Stimulated activated CD4-positive, alpha-beta T cell treated with anti-CD3 and anti-CD28 coated beads, Interleukin-1b, Interleukin-23, amount 100 ng/mL, for 24 hours (primary cell): ENCODE measurements around the gene LRRC27.

ENCODE experiments used
- DNase-seq, 4 experiments: peaks; one replicate each; pipeline ENCODE4 v3.0.0-alpha.2; 2020; ENCODE audit warnings: low read depth in 4 of 4, low spot score in 1 of 4

LRRC27 gene

DNA sequence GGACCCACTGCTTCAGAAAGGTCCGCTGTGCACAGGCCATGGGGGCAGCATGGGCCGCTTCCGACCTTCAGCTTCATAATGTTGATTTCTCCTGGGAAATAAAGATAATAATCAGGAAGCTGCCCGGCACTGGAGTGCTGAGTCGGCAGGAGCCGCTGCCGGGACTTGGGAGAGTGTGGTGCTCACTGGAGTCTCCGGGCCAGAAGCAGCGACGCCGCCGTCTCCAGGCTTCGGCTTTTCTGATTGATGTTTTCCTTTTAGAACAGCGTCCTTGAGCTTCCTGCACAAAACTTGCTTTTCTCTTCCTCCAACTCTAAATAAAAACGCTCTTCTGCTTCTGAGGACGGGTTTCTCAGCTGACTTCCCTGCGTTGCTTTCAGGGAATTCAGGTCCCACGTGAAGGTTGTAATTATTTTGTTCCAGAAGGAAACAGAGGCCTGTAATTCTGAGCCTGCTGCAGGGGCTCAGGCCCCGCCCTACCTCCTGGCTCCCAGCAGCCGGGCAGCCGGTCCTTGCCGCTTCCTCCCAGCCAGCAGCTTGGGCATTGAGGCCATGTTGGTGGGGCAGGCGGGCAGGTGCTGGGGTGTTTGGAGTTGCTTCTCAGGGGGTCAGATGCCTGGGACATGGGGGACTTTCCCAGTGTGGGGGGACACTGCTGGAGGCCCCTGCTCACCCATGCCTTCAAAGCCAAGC, 79.7 kb downstream of the LRRC27 start:
- no peak for DNase-seq

DNA sequence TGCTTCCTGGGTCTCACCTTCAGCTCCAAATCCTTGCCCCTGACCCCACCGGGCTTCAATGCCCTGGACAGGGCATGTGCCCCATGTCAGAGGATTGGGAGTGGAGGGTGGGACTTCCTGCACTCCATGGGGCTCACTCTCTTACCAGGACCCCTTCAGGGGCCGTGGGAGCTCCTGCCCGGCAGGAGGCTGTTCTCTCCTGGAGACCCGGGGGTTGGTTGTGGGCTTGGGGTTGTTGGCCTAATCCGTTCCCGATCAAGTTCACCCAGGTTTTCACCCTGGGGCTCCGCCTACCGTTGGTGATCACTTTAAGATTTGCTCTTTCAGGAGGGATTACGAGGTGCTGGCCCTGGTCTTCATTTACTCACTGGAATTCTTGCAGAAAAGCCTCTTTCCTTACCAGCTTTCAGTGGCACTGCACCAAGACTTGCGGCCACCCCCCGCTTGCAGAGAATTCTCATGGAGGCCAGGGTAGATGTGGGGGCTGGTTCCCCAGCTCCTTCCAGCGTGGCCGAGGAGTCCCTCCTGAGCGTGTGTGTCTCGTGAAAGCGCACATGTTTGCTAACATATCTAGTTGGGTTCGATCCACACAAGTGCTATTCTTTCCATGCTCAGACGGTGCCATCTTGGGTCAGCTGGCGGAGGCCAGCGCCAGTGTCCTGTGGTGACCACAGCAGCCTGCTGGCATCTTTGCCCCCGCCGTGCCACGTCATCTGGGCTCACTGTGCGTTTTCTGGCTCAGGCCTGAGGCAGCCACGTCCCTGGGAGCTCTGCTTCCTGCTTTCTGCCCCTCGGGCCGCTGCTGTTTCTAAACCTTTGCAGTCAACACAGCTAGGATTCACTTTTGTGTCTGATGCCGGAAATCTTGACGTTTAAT, 80.6 kb downstream of the LRRC27 start:
- no peak for DNase-seq

DNA sequence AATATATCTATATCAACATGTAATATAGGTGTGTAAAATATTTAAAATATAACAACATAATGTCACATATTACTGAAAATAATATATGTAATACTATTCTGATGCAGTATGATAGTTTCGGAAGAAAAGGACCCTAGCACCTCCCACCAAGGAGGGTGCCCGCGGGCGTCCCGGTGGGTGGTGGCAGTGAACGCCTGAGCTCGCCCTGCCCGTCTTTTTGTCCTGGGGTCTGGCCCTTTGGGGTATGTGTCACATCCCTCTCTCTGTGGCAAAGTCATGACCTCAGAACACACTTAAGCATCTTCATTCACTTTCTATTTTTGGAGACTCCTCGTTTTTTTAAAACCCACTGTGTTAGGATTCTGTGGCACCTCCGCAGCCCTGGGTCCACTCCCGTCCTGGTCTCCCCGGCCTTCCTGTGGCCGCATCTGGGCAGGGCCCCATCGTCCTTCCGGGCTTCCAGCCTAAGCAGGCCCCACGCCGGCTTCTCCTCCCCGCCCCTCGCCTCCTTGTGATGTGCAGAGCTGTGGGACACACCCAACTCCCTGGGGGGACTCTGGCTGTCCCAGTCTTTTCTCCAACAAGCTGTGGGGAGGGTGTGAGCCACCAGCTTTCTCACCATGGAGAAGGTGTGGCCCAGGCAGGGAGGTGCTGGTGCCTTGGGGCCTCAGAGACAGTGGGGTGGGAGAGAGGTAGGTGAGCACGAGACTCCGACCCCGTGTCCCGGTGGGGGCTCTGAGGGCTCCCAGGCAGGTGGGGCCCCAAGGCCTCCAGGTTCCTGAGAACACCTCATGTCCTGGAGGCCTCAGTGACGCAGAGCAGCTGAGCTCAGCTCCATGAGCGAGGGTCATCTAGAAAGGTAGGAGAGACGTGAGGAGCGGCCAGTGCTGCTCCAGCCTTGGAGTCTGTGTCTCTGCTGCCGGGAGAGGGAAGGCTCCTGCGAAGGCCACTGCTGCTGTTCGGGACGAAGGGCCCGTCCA, 81.5 kb downstream of the LRRC27 start:
- no peak for DNase-seq

DNA sequence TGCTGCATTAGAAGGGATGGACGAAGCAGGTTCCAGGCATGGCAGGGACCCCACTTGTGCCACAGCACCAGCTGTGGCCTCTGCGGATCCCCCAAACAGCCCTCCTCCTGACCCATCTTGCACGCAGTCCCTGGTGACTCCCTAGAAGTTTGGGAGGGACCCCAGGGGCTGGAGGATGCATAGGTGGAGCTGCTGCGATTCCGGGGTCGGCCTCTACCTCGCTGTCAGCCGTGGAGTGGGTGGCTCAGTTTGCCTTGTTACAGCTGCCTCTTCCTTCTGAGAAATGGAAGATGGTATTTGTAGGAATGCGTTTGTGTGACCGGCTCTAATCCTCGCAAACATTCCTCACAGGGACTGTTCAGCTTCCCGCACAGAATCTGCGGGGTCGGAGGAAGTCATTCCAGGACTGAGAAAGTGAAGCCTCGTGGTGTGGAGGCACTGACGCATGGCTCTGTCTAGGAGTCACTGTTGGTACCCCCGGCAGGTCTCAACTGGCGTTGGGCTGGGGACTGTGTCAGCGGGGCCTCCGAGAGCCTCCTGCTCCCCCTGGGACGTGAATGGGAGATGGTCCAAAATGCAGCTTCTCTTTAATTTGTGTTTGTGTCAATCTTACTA, 82.5 kb downstream of the LRRC27 start:
- DNase-seq: no peak

DNA sequence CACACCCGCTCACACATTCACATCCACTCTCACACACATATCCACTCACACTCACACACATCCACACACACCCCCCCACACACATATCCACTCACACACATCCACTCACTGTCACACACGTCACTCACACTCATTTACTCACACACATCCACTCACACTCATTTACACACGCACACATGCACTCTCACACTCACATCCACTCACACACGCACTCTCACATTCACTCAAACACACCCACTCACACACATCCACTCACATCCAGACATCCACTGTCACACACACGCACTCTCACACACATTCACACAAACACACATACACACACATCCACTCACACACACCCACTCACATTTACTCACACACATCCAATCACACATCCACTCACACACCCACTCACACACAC, 83.3 kb downstream of the LRRC27 start:
- DNase-seq: no peak

DNA sequence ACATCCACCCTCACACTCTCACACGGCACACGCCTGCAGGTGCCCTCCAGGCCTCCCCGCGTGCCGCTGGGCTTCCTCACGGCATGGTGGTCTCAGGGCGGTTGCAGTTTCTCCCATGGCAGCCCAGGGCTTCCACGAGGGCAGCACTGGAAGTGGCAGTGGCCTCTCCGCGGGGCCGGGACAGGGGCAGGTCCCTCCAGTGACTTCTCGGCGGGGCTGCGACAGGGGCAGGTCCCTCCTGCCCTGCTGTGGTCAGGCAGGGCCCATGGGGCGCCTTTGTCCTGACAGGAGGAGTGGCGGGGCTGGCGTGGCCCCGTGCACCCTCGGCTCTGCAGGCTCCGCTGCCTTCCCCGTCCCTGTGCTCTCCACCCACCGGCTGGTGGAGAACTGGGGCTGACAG, 84.0 kb downstream of the LRRC27 start:
- no peak for DNase-seq

DNA sequence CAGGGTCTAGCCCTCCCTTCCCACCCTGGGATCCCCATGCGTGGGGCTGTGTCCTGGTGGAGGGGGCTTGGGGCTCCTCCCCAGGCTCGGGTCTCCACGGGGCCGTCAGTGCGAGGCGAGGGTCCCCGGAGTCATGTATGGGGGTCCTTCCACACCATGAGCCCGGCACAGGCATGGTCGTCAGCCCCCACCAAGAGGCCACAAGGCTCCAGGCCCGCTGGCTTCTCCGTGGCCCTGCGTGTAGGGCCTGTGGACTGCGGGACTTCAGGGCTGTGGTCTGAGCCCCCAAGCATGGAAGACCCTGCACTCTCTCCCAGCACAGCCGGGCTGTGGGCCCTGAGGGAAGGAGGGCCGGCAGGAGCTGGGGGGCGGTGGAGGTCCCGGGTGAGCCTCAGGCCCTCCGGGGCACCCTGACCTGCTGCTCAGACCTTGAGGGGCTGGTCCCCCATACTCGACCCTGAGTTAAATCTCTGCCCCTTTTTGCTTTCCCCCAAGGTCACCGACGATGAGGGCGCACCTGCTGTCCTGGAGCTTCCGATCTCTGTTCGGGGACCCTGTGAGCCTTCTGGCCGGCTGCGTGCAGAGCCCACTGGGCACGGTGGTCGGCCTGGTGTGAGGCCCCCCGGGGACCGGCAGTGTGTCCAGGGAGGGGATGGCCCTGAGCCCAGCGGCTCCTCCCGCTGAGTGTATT, 84.7 kb downstream of the LRRC27 start:
- DNase-seq: no peak

DNA sequence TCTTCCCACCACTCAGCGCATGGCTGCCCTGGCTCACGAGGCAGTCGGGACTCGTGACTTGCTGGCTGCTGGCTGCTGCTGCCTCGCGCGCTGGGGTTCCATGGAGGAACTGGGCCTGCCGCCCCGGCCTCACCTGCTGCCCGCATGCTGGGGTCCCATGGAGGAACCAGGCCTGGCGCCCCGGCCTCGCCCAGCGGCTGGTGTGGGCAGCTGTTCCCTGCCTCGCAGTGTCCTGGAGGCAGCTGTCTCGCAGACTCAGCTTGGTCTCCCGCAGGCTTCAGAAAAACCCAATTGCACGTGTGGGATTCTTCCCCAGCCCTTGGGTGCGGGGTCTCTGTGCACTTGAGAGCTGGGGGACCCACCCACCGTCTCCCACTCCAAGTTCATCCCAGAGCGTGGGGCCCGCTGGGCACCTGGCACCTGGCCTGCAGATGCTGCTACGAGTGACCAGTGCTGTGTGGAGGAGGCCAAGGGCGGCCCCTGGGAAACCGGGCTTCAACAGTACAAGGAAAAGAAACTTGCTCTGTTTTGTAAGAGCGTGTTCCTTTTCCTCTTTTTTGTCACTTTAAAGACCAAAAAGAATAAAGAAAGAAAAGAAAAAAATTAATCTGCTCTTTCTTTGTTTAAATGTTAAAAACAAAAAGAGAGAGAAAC, 85.4 kb downstream of the LRRC27 start:
- no peak for DNase-seq

DNA sequence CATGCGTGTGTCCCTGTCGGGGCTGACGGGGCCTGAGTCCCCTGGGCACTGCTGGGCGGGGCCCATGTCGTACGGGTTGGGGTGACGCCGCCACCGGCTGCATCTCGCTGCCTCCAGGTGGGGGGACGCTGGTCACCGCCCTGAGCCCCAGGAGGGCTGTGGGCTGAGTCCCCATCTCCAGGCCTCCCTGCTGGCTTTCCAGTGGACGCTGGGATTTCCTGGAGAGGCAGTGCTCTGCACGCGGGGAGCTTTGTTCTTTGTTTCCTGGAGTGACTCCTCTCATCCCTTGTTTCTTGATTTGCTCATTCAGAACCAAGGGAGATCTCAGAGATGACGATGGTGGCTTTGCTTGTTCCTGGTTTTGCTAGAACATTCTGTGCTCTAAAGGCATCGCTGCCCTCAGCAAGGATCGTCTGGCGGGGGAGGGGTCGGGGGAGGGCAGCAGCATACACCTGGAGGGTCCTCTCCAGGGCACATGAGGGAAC, 86.0 kb downstream of the LRRC27 start:
- DNase-seq: no peak

DNA sequence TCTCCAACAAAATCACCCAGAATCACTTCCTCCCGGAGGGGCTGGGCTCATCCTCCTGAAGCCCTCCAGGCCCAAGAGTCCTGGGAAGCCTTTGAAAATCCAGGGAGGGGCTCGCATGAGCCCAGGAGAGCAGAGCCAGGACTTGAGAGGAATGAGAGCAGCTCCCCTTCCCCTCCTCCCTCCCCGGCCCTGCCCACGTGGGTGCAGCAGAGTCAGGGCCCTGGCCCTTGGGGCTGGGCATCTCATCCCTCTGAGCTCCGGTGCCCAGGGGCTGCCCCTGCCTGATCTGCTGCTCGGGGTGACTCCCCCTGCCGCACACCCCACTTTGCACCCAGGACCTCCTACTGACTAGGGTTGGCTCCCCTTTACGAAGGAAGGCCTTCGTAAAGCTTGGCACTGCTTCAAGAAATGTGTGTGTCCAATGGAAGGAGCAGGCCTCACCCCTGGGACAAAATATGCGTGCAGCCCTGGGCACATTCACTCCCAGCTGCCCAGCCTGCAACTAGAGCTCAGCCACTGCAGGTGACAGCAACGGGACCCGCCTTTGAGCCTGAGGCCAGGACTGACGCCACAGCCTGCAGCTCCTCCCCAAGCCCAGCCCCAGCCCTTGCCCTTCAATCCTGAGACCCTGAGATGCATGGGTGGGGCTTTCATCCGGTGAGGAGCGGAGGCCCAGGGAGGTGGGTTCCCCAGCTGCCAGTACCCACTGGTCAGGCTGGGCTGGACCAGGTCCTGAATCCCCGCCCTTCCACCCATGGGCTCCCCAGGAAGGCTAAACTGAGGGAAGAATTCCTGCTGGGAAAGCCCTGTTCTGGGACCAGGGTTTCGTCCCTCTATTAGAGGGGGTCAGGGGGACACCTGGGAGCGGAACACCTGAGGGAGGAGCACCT, 86.8 kb downstream of the LRRC27 start:
- DNase-seq: no peak

DNA sequence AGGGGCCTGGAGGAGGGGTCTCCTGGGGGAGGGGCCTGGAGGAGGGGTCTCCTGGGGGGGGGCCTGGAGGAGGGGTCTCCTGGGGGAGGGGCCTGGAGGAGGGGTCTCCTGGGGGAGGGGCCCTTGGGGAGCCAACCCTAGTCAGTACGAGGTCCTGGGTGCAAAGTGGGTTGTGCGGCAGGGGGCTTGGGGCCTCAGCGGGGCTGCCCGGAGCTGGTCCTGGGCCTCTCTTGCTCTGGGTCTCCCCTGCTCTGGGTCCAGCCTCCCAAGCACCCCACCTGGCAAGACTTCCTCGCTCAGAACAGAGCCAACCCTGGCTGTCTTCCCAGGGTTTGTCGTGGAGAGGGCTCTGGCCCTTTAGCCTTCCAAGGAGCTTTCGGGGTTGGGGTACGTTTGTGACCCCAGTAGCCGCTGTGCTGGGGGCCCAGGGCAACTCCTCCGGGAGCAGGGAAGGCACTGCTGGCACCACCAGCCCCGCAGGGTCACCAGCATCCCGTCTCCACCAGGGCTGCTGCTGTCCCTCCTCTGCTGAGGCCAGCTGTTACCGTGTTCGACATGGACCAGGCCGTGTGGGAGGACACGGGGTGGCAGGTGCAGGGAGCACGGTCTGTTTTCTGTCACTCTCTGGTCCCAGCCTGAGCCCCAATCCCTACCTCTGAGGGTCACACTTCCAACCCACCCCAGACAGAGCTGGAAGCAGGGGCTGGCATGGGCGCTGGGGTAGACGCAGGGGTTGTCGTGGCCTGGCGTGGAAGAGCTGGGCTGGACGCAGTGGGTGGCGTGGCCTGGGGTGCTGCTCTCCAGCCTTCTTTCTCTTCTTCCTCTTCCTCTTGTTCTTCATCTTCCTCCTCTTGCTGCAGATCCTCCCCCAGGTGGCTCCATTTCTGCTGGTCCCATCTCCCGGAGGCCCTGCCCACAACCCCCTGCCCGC, 87.8 kb downstream of the LRRC27 start:
- DNase-seq: no peak

DNA sequence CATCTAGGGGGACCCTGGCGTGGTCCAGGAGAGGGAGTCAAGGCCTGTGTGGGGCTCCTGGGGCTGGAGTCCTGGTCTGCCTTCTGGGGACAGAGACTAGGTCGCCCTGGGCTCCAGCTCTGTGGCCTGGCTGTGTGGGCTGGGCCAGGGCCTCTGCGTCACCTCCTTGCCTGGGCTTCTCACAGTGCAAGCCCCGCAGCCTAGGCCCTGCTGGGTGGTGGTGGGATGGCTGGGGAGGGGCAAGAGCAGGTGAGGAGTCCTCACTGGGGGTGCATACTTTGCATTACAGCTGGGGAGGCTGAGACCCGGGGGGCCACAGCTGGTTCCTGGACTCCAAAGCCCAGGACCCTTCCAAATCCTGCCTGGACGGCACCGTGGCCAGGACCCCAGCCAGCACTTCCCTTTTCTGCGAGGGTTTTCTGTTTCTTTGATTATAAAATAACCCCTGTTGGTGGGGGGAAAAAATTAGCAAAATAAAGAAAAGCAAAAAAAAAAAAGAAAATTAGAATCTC, 88.5 kb downstream of the LRRC27 start:
- DNase-seq: no peak

DNA sequence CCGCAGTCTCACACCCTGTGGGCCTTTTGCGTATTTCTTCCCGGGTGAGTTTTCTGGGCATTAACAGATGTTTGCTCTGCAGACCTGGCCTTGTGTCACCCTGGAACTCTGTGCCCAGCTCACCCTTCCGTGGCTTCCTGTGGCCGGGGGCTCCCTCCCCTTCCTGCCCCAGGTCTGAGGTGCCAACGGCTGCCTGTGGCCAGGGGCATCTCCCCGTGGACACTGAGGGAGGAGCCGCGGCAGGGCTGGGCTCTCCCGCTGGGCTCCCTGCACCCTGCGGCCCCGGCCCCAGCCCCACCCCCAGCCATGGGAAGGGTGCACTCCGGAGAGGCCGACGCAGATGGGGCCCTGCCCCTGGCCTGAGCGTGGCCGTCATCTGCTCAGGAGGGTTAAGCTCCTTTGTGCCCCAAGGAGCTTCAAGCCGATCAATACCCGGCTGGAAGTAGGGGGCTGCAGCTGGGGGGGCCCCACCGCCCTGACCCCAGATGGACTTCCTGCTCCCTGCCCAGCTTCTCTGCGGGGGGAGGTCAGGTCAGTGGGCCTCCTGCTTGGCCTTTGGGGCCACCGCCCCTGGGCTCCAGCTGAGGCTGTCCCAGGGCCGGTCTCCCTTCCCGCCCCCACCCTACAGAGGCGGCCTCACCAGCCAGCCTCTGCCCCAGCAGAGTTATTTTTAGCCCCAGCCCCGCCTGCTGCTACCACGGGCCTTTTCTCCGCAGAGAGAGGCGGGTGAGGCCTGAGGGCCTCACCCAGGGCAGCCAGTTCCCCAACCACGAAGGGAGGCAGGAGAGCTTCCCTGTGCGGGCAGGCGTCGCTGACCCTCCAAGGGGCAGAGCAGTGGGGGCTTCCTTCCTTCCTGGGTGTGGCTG, 89.2 kb downstream of the LRRC27 start:
- DNase-seq: no peak

DNA sequence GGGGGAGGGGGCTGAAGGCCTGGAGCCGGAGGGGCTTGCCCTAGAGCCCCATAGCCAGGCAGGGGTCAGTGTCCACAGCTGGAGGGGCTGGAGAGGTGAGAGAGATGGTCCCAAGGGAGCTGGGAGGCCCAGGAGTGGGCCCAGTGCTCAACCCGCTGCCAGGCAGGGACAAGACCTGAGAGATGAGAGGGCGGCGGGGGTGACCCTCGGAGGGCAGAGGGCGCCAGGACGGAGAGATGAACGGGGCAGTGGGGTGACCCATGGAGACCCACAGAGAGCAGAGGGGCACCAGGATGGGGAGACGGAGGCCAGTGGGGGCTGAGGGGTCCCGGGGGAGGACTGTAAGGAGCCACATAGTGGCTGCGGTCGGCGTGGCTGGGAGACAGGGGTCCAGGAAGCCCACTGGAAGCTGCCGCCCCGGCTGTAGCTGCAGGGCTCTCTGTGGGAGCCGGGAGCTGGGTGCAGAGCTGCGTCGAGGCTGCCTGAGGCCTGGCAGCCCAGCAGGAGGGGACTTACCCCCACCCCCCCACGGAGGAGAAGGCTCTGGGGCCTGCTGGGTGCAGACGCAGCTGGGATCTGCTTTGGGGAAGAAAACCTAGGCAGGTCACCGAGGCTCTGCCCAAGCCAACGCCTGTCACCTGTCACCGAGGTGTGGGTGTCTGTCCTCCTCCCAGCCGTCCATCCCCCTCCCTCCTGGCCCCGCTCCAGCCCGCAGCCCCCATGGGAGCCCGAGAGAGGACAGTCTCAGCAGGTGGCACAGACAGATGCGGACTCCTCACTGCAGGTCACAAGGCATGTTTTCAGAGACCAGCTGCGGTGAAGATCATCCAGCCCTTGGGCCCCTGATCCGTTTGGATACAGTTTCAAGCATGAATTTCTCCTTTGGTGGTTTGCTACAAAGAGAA, 90.1 kb downstream of the LRRC27 start:
- DNase-seq: no peak
